Measurements from ENCODE around the gene MVD.

Gene MVD

DNA sequence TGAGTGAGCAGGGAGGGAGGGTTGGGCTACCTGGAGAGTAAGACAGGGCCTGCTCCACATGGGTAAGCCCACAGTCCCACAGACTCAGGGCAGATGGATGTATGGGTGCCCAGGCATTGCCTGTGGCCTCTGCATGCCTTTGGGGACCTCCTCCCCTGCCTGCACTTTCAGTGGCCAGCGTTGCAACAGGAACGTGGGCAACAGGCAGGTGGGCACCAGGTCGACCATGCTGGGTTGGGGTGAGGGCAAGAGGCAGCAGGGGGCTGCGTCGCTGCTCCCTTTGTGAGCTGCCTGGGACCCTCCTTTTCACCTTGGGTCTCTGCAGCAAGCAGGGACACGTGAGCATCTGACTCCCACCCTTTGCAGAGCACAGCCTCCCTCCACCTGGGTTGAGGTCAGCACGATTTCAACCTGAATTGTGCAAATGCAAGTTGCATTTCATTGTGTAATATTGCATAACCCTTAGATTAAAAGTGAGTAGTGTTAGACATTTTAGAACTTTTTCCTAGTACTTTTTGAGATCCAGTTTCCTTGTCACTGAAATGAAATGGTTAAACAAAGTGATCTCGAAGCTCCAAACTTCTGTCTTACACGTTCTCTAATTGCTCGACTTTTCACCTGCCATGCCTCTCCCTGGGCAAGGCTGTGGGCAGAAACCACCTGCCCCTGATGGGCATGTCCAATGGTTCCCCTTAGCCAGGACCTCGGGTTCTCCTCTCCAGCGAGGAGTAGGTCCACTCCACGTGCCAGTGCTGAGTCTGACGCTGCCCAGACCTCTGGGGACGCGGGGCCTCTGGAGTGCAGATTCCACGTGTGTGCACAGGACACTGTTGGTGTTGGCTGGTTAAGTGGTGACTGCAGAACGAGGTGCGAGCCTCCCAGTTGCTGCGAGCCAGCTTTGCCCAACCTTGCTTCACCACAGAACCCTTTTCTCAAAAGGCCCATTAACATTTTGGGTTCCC lies 57.4 kb downstream of the MVD start:
- Histone ChIP-seq H3K27ac (ENCODE audit: low read length) (no peak overlapping the region), H3K36me3 (ENCODE audit: control insufficient read depth in 1 of 2, insufficient read depth in 2 of 2, low read length in 2 of 2) (peaks cover 22 to 64% of the 10 kb centered on the region in 2 donors)

DNA sequence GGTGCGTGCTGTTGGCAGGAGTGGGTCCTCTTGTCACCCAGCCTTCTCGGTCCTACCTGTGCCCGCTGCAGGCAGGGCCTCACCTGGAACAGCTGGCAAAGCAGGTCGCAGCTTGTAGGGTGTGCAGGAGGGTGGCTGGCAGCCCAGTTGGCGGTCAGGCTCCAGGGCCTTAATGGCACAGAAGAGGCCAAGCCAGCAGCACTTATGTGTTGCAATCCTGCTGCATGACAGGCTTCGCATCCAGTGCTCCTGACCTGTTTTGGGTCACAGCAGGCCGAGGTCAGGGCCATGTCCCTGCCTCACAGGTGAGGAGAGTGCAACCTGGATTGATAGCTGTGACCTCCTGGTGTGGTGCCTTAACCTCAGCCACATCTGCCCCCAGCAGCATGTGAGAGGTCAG lies 60.8 kb downstream of the MVD start:
- H3K4me3 ChIP-seq (ENCODE audit: low read depth in 1 of 2, low read length in 2 of 2), result no peak overlapping the region
- H3K36me3 ChIP-seq (ENCODE audit: control insufficient read depth in 1 of 2, insufficient read depth in 2 of 2, low read length in 2 of 2), result peaks cover 23 to 68% of the 10 kb centered on the region in 2 donors
- H3K9me3 ChIP-seq (ENCODE audit: control insufficient read depth in 1 of 2, low read length in 2 of 2), result no peaks in the 10 kb centered on the region
- H3K4me1 ChIP-seq (ENCODE audit: control insufficient read depth in 1 of 2, insufficient read depth in 2 of 2, low read length in 2 of 2), result peaks cover 0 to 4% of the 10 kb centered on the region in 2 donors
- H3K27me3 ChIP-seq (ENCODE audit: low read depth, low read length), result no peaks in the 10 kb centered on the region
- no peak overlapping the region for H3K27ac ChIP-seq (ENCODE audit: low read length)

More for the DNA sequence above, 57.4 kb downstream of the MVD start:
- Histone ChIP-seq H3K4me3 (ENCODE audit: low read depth in 1 of 2, low read length in 2 of 2) (no peak overlapping the region), H3K9me3 (ENCODE audit: control insufficient read depth in 1 of 2, low read length in 2 of 2) (no peaks in the 10 kb centered on the region), H3K4me1 (ENCODE audit: control insufficient read depth in 1 of 2, insufficient read depth in 2 of 2, low read length in 2 of 2) (no peaks in the 10 kb centered on the region), H3K27me3 (ENCODE audit: low read depth, low read length) (no peaks in the 10 kb centered on the region)

Data from muscle layer of duodenum (tissue), 2 donors.